ENCODE data around the gene ZNF862. TPM values are rescaled to one million over a fixed set of nuclear protein-coding genes. Genes with fewer than 3 reads are reported as not detected.

The ZNF862 gene
- 17.3 and 24.3 TPM in 2 replicates for polyA plus RNA-seq (2012; rRNA removed)
- polyA plus RNA-seq (2012; cell fraction: cytosol; rRNA removed), result 5.9 and 9.1 TPM in 2 replicates
- 95.3 and 96.2 TPM in 2 replicates for polyA plus RNA-seq (2012; cell fraction: nucleus; rRNA removed)

DNA sequence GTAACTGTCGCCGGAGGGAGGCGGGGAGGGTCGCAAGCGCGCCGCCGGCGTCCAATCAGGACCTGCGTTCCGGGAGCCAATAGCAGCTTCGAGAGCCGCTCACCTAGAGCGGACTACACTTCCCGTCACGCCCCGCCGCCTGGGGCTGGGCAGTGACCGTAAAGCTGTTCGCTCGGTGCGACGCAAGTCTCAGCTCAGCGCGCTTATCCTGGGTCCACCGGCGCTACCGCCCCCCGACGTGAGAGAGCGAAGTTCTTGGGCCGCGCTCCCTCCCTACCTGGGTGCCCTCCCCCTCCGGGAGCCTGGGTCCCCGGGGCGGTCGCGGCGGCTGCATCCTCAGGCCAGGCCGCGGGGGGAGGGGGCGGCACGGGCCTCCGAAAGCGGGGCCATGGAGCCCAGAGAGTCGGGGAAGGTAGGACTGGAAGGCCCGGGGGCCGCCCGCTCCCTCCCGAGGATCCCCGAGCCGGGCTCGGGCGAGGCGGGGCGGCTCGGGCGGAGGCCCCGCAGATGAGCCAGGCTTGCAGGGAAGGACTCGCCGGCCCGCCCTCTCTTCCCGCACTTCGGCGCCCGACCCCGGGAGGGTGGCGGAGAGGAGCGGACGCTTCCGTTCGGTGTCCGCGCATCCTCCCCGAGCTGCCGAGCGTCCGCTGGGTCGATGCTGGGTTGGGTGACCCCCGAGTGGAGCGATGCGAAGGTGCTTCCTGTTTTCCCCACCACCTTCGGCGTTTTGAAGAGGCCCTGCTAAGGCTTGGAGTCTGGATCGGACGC is at the start of gene ZNF862:
ZNF862 (plus strand) TSS at position 152 of the 768 bp plus-strand sequence; CDS start at position 389, 237 bp downstream.
- Histone ChIP-seq H3K9me2 (no peaks in the 10 kb centered on the region), H3K36me3 (replicated peaks in 1 of 2; ENCODE audit: control insufficient read depth in 1 of 2, insufficient read depth in 2 of 2, low read length in 1 of 2) (peaks cover 0 to 4% of the 10 kb centered on the region in 2 experiments), H2AFZ (ENCODE audit: low read depth) (peak within 1 kb of the TSS; percentile 78), H4K20me1 (ENCODE audit: insufficient read depth) (no peaks in the 10 kb centered on the region), H3K27ac (ENCODE audit: low read depth in 2 of 2, low read length in 1 of 2) (peak within 1 kb of the TSS; percentile 50 to 82), H3K4me3 (ENCODE audit: low read depth in 2 of 2, low read length in 1 of 2) (peak within 1 kb of the TSS; percentile 73 to 87), H3K79me2 (ENCODE audit: insufficient read depth) (peaks cover 24% of the 10 kb centered on the region), H3K27me3 (ENCODE audit: insufficient read depth) (0 out of 2 replicates have a peak, but pooled peaks cover 18% of the 10 kb centered on the region), H3K4me2 (peak within 1 kb of the TSS; percentile 73), H3K9ac (peak within 1 kb of the TSS; percentile 73), H3K4me1 (ENCODE audit: control insufficient read depth in 1 of 2, insufficient read depth in 2 of 2, low read depth in 1 of 2, low read length in 1 of 2) (peaks cover 0 to 15% of the 10 kb centered on the region in 2 experiments; a peak in 2 of 4 replicates), H3F3A (replicated peaks; ENCODE audit: insufficient read depth) (peaks cover 3% of the 10 kb centered on the region), H3K9me3 (no peaks in the 10 kb centered on the region)
- ChIA-PET CTCF (interaction anchor here (0.5 to 3.1 kb wide), 12 partner anchors 12 to 377 kb away, joined by 3 to 25 read pairs (median 4); no protein-coding TSS in a partner anchor), POLR2A (interaction anchor here (0.6 to 1.4 kb wide), 7 partner anchors 11 to 214 kb away, joined by 3 to 10 read pairs (median 3); no protein-coding TSS in a partner anchor)
- WGBS (ENCODE audit: low lambda C conversion rate), result 0% methylated on average over 15 of the region's 86 CpGs
- DNase-seq, result peak; percentile 100
- TF ChIP-seq, protein P1, sequence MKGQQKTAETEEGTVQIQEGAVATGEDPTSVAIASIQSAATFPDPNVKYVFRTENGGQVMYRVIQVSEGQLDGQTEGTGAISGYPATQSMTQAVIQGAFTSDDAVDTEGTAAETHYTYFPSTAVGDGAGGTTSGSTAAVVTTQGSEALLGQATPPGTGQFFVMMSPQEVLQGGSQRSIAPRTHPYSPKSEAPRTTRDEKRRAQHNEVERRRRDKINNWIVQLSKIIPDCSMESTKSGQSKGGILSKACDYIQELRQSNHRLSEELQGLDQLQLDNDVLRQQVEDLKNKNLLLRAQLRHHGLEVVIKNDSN (IDR thresholded peaks at IDR 0.05; ENCODE audit: borderline replicate concordance, low read depth), result no peak
- TF ChIP-seq FOSL2 (IDR thresholded peaks at IDR 0.05; ENCODE audit: borderline replicate concordance, low read depth), result no peak
- peak; percentile 69; the same call in 1 of the 2 replicates for TF ChIP-seq YY1 (IDR thresholded peaks at IDR 0.05; ENCODE audit: low read depth)
- TF ChIP-seq GABPA (IDR thresholded peaks at IDR 0.05; ENCODE audit: low read depth), result 0 out of 2 replicates have a peak, but pooled peaks have one; percentile 12
- peak; percentile 37; the same call in 1 of the 2 replicates for TF ChIP-seq RCOR1 (IDR thresholded peaks at IDR 0.05; ENCODE audit: low read length)
- TF ChIP-seq FOXJ3 (CRISPR knock-in tag; IDR thresholded peaks at IDR 0.05), result no peak
- no peak for TF ChIP-seq GATA2 (CRISPR knock-in tag; IDR thresholded peaks at IDR 0.05)
- no peak for TF ChIP-seq SMC3 (IDR thresholded peaks at IDR 0.05; ENCODE audit: low read depth, low read length)
- TF ChIP-seq, protein P2, sequence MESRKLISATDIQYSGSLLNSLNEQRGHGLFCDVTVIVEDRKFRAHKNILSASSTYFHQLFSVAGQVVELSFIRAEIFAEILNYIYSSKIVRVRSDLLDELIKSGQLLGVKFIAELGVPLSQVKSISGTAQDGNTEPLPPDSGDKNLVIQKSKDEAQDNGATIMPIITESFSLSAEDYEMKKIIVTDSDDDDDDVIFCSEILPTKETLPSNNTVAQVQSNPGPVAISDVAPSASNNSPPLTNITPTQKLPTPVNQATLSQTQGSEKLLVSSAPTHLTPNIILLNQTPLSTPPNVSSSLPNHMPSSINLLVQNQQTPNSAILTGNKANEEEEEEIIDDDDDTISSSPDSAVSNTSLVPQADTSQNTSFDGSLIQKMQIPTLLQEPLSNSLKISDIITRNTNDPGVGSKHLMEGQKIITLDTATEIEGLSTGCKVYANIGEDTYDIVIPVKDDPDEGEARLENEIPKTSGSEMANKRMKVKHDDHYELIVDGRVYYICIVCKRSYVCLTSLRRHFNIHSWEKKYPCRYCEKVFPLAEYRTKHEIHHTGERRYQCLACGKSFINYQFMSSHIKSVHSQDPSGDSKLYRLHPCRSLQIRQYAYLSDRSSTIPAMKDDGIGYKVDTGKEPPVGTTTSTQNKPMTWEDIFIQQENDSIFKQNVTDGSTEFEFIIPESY (IDR thresholded peaks at IDR 0.05; ENCODE audit: borderline replicate concordance, low read depth), result peak; percentile 60; the same call in 1 of the 2 replicates
- peak; percentile 93 for TF ChIP-seq CHD2 (IDR thresholded peaks at IDR 0.05; ENCODE audit: low read length, partially characterized antibody)
- peak; percentile 58 for TF ChIP-seq NRF1 (IDR thresholded peaks at IDR 0.05; ENCODE audit: low read depth, low read length)
- TF ChIP-seq, protein P3, sequence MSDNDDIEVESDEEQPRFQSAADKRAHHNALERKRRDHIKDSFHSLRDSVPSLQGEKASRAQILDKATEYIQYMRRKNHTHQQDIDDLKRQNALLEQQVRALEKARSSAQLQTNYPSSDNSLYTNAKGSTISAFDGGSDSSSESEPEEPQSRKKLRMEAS (IDR thresholded peaks at IDR 0.05; ENCODE audit: low read depth), result peak; percentile 49; the same call in 1 of the 2 replicates
- TF ChIP-seq SIN3A (IDR thresholded peaks at IDR 0.05; ENCODE audit: borderline replicate concordance, low read depth, low read length), result peak; percentile 60; the same call in 1 of the 2 replicates
- no peak for TF ChIP-seq RXRA (IDR thresholded peaks at IDR 0.05; ENCODE audit: borderline replicate concordance, low read depth)
- TF ChIP-seq, protein P4, sequence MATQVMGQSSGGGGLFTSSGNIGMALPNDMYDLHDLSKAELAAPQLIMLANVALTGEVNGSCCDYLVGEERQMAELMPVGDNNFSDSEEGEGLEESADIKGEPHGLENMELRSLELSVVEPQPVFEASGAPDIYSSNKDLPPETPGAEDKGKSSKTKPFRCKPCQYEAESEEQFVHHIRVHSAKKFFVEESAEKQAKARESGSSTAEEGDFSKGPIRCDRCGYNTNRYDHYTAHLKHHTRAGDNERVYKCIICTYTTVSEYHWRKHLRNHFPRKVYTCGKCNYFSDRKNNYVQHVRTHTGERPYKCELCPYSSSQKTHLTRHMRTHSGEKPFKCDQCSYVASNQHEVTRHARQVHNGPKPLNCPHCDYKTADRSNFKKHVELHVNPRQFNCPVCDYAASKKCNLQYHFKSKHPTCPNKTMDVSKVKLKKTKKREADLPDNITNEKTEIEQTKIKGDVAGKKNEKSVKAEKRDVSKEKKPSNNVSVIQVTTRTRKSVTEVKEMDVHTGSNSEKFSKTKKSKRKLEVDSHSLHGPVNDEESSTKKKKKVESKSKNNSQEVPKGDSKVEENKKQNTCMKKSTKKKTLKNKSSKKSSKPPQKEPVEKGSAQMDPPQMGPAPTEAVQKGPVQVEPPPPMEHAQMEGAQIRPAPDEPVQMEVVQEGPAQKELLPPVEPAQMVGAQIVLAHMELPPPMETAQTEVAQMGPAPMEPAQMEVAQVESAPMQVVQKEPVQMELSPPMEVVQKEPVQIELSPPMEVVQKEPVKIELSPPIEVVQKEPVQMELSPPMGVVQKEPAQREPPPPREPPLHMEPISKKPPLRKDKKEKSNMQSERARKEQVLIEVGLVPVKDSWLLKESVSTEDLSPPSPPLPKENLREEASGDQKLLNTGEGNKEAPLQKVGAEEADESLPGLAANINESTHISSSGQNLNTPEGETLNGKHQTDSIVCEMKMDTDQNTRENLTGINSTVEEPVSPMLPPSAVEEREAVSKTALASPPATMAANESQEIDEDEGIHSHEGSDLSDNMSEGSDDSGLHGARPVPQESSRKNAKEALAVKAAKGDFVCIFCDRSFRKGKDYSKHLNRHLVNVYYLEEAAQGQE (IDR thresholded peaks at IDR 0.05; ENCODE audit: low read depth, low read length), result no peak
- TF ChIP-seq JUND (IDR thresholded peaks at IDR 0.05), result no peak
- TF ChIP-seq ELF1 (IDR thresholded peaks at IDR 0.05), result peak; percentile 48; the same call in 1 of the 2 replicates
- TF ChIP-seq TEAD4 (IDR thresholded peaks at IDR 0.05; ENCODE audit: borderline replicate concordance, insufficient read depth), result no peak
- TF ChIP-seq MXI1 (IDR thresholded peaks at IDR 0.05; ENCODE audit: low read depth, low read length), result peak; percentile 95; the same call in 1 of the 2 replicates
- TF ChIP-seq, protein P5, sequence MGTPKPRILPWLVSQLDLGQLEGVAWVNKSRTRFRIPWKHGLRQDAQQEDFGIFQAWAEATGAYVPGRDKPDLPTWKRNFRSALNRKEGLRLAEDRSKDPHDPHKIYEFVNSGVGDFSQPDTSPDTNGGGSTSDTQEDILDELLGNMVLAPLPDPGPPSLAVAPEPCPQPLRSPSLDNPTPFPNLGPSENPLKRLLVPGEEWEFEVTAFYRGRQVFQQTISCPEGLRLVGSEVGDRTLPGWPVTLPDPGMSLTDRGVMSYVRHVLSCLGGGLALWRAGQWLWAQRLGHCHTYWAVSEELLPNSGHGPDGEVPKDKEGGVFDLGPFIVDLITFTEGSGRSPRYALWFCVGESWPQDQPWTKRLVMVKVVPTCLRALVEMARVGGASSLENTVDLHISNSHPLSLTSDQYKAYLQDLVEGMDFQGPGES (IDR thresholded peaks at IDR 0.05; ENCODE audit: low read depth, low read length), result no peak
- TF ChIP-seq, protein P6, sequence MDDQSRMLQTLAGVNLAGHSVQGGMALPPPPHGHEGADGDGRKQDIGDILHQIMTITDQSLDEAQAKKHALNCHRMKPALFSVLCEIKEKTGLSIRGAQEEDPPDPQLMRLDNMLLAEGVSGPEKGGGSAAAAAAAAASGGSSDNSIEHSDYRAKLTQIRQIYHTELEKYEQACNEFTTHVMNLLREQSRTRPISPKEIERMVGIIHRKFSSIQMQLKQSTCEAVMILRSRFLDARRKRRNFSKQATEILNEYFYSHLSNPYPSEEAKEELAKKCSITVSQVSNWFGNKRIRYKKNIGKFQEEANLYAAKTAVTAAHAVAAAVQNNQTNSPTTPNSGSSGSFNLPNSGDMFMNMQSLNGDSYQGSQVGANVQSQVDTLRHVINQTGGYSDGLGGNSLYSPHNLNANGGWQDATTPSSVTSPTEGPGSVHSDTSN (IDR thresholded peaks at IDR 0.05), result no peak
- no peak for TF ChIP-seq FOXM1 (IDR thresholded peaks at IDR 0.05; ENCODE audit: low read depth)
- TF ChIP-seq NFIC (IDR thresholded peaks at IDR 0.05; ENCODE audit: borderline replicate concordance), result no peak
- no peak for TF ChIP-seq TCF12 (IDR thresholded peaks at IDR 0.05)
